ENCODE results near the gene CHI3L2.

Gene CHI3L2

GRCh38 chr1:111227434-111227833 lies at the start of gene CHI3L2:
Gene CHI3L2 (plus strand): TSS chr1:111227713. CDS start chr1:111227730, 17 bp downstream.
- ATAC-seq, result no peak

- ATAC-seq, result no peak
Measured at GRCh38 chr1:111179968-111180533, 47.5 kb upstream of the CHI3L2 start.

- no peak for ATAC-seq
Measured at GRCh38 chr1:111182052-111182451, 45.5 kb upstream of the CHI3L2 start.

GRCh38 chr1:111183308-111184069 lies 44.0 kb upstream of the CHI3L2 start:
- peak in 1 of 2 donors; percentile 36 for ATAC-seq

GRCh38 chr1:111184663-111185062 lies 42.9 kb upstream of the CHI3L2 start:
- no peak for ATAC-seq

- no peak for ATAC-seq
Measured at GRCh38 chr1:111190931-111191451, 36.5 kb upstream of the CHI3L2 start.

- ATAC-seq, result no peak
Measured at GRCh38 chr1:111191496-111191895, 36.0 kb upstream of the CHI3L2 start.

GRCh38 chr1:111192074-111192473 lies 35.4 kb upstream of the CHI3L2 start:
- ATAC-seq, result peak in 1 of 2 donors; percentile 12

- ATAC-seq, result no peak
Measured at GRCh38 chr1:111192658-111193519, 34.6 kb upstream of the CHI3L2 start.

GRCh38 chr1:111193712-111194480 lies 33.6 kb upstream of the CHI3L2 start:
- ATAC-seq, result no peak

GRCh38 chr1:111195002-111195684 lies 32.4 kb upstream of the CHI3L2 start:
- no peak for ATAC-seq

GRCh38 chr1:111196213-111196612 lies 31.3 kb upstream of the CHI3L2 start:
- no peak for ATAC-seq

- ATAC-seq, result peak; percentile 52 to 60
Measured at GRCh38 chr1:111197598-111198284, 29.8 kb upstream of the CHI3L2 start.

- ATAC-seq, result no peak
Measured at GRCh38 chr1:111198836-111199235, 28.7 kb upstream of the CHI3L2 start.

- peak in 1 of 2 donors; percentile 10 for ATAC-seq
Measured at GRCh38 chr1:111199329-111199728, 28.2 kb upstream of the CHI3L2 start.

GRCh38 chr1:111199881-111200801 lies 27.4 kb upstream of the CHI3L2 start, which contains the start of gene DENND2D:
Gene DENND2D (minus strand): TSS chr1:111200646. CDS start chr1:111200459, 187 bp downstream.
- peak; percentile 58 to 60 for ATAC-seq

- no peak for ATAC-seq
Measured at GRCh38 chr1:111200802-111201161, 26.7 kb upstream of the CHI3L2 start.

- no peak for ATAC-seq
Measured at GRCh38 chr1:111201275-111202090, 26.0 kb upstream of the CHI3L2 start.

GRCh38 chr1:111202366-111202706 lies 25.2 kb upstream of the CHI3L2 start:
- ATAC-seq, result no peak

All from activated CD4-positive, CD25-positive, alpha-beta regulatory T cell treated with anti-CD3 and anti-CD28 coated beads, Interleukin-2, amount 50 U/mL, for 24 hours (primary cell).